ENCODE measurements around the gene HMG20B. TPM values are rescaled to one million over a fixed set of nuclear protein-coding genes. Genes with fewer than 3 reads are reported as not detected.

HMG20B gene
- total RNA-seq, 1 donor from 2014 or later, result 94.9 TPM

DNA sequence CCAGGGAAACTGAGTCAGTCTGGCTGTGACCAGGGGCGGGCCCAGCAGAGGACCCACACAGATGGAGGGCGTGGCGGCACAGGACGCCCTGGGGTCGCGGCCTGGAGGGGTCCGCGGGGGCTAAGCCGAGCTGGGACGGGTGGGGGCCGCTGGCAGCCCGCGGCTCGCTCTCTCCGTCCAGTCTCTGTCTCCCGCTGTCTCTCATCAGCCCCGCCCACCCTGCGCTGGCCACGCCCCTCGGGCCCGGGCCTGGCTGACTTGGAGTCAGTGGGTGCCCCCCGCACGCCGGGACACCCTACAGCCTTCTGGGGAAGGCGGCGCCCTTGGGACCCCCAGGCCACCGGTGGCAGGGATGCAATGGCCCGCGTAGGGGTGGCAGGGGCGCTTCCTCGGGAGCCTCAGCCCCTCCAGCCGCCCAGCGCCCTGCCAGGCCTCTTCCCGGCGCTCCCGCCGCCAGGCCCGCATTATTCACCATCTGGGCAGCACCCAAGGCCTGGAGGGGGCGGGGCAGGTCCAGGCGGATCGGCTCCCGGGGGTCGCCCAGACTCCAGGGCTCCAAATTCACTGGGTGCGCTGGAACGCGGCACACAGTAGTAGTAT is 34.0 kb downstream of the HMG20B start, which contains the start of gene TBXA2R:
TBXA2R (minus strand) TSS at position 186 of the 600 bp plus-strand sequence. CDS start 6,241 bp downstream, outside the sequence.
- H3K4me1 Mint-ChIP-seq, result peaks cover 10% of the 10 kb centered on the region
- H3K9me3 Mint-ChIP-seq, result no peaks in the 10 kb centered on the region
- H3K27ac Mint-ChIP-seq, result no peak within 1 kb of the TSS
- peaks cover 16% of the 10 kb centered on the region for H3K27me3 Mint-ChIP-seq (ENCODE audit: low read depth)
- peaks cover under 1% of the 10 kb centered on the region for H3K36me3 Mint-ChIP-seq
- peak within 1 kb of the TSS; percentile 51 for H3K4me3 Mint-ChIP-seq
- TF ChIP-seq, protein P1, sequence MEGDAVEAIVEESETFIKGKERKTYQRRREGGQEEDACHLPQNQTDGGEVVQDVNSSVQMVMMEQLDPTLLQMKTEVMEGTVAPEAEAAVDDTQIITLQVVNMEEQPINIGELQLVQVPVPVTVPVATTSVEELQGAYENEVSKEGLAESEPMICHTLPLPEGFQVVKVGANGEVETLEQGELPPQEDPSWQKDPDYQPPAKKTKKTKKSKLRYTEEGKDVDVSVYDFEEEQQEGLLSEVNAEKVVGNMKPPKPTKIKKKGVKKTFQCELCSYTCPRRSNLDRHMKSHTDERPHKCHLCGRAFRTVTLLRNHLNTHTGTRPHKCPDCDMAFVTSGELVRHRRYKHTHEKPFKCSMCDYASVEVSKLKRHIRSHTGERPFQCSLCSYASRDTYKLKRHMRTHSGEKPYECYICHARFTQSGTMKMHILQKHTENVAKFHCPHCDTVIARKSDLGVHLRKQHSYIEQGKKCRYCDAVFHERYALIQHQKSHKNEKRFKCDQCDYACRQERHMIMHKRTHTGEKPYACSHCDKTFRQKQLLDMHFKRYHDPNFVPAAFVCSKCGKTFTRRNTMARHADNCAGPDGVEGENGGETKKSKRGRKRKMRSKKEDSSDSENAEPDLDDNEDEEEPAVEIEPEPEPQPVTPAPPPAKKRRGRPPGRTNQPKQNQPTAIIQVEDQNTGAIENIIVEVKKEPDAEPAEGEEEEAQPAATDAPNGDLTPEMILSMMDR (IDR thresholded peaks at IDR 0.05; ENCODE audit: unreplicated experiment), result no peak
- peak in 1 of 2 experiments; percentile 58 for DNase-seq (ENCODE audit: low spot score in 2 of 2, unreplicated experiment in 2 of 2)

DNA sequence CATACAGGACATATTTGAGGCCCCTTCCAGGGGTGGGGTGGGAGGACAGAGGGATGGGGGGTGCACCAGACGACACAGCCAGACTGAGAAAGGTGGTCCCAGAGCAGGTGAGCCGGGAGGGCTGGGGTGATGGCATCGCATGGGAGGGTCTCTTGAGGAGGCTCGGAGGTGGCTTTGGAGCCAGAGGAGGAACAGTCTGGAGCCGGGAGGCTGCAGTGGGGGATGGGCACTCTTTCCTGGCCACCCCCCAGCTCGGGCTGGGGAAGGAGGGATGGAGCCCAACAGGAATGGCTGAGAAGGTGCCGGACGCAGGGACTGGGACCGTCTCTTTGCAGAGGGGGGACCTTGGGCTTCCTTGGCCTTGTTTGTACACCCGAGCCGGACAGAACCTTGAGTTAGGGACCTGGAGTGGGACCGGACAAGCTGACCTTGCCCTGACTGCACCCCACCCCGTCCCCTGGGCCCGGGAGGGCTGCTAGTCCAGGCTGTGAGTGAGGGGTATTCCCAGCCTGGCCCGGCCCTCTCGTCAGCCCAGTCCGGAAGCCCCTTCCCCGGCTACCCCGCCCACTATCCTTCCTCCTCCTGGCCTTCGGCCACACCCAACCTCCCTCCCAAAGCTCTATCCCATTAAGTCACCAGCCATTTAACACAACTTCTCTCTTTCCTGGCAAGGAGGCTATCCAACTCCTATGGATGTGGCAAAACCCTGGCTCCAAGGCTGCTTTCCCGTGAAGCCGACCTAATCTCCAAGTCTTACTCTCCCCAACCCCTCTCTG is 34.7 kb downstream of the HMG20B start:
- peak overlapping the region; percentile 51 for H3K4me3 Mint-ChIP-seq
- peaks cover 16% of the 10 kb centered on the region for H3K27me3 Mint-ChIP-seq (ENCODE audit: low read depth)
- DNase-seq (ENCODE audit: low spot score in 2 of 2, unreplicated experiment in 2 of 2), result no peak
- H3K4me1 Mint-ChIP-seq, result peaks cover 10% of the 10 kb centered on the region
- peaks cover 4% of the 10 kb centered on the region for H3K36me3 Mint-ChIP-seq
- no peak overlapping the region for H3K27ac Mint-ChIP-seq
- TF ChIP-seq, protein P1 (IDR thresholded peaks at IDR 0.05; ENCODE audit: unreplicated experiment), result no peak
- no peaks in the 10 kb centered on the region for H3K9me3 Mint-ChIP-seq

DNA sequence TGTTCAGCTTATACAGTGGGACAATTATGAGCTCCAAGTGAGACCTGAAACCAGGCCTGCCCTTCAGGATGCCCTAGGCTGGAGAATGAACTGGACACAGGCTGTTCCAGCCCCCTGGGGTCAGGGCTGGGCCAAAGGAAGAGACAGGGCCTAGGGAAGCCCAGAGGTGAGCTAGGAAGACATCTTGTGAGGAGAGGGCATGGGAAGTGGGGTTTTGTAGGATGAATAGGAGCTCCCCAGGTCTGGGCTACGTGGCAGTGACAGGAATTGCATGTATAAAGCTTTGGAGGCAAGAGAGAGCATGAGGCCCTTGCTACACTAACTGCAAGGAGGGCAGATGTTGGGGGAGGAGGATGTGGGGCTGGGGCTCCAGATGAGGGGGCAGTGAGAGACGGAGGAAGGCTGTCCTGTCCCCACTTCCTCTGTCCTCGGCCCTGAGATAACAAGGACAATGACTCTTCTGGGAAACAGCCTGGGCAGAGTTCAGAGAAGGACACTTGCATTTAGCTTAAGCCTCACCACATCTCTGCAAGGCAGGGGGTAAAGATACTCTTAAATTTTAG is 35.4 kb downstream of the HMG20B start:
- Mint-ChIP-seq H3K36me3 (peaks cover 4% of the 10 kb centered on the region), H3K9me3 (no peaks in the 10 kb centered on the region), H3K27me3 (ENCODE audit: low read depth) (peaks cover 16% of the 10 kb centered on the region), H3K4me1 (peaks cover 10% of the 10 kb centered on the region), H3K27ac (no peak overlapping the region), H3K4me3 (peak overlapping the region; percentile 46)
- DNase-seq (ENCODE audit: low spot score in 2 of 2, unreplicated experiment in 2 of 2), result no peak
- TF ChIP-seq, protein P1 (IDR thresholded peaks at IDR 0.05; ENCODE audit: unreplicated experiment), result no peak

DNA sequence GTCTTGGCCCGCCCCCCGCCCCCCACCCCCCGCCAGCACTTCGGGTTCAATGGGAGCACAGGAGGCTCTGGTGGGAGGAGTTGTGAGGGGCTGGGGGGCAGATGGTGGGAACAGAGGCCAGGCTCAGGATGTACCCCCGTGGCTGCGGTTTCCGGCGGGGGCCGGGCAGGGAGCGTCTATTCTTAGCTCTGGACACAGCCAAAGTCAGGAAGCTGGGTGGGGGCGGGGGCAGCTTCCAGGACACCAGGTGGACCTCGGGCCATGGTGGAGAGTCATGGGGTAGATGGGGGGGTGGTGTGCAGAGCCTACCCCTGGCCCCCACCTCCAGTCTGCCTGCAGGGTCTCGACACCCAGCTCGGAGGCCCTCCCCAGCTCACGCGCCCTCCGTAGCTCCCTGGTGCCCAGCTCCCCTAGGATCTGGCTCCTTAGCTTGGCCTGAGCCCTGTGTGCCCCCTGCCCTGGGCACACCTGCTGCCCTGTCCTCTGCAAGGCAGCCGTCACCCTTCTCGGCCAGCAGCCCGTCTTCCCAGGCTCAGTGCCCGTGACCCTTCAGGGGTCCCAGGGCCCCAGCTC is 36.1 kb downstream of the HMG20B start:
- Mint-ChIP-seq H3K36me3 (peaks cover 7% of the 10 kb centered on the region), H3K4me3 (no peak overlapping the region), H3K9me3 (no peaks in the 10 kb centered on the region), H3K4me1 (peaks cover 10% of the 10 kb centered on the region), H3K27ac (no peak overlapping the region), H3K27me3 (ENCODE audit: low read depth) (peaks cover 16% of the 10 kb centered on the region)
- TF ChIP-seq, protein P1 (IDR thresholded peaks at IDR 0.05; ENCODE audit: unreplicated experiment), result no peak
- no peak for DNase-seq (ENCODE audit: low spot score in 2 of 2, unreplicated experiment in 2 of 2)

DNA sequence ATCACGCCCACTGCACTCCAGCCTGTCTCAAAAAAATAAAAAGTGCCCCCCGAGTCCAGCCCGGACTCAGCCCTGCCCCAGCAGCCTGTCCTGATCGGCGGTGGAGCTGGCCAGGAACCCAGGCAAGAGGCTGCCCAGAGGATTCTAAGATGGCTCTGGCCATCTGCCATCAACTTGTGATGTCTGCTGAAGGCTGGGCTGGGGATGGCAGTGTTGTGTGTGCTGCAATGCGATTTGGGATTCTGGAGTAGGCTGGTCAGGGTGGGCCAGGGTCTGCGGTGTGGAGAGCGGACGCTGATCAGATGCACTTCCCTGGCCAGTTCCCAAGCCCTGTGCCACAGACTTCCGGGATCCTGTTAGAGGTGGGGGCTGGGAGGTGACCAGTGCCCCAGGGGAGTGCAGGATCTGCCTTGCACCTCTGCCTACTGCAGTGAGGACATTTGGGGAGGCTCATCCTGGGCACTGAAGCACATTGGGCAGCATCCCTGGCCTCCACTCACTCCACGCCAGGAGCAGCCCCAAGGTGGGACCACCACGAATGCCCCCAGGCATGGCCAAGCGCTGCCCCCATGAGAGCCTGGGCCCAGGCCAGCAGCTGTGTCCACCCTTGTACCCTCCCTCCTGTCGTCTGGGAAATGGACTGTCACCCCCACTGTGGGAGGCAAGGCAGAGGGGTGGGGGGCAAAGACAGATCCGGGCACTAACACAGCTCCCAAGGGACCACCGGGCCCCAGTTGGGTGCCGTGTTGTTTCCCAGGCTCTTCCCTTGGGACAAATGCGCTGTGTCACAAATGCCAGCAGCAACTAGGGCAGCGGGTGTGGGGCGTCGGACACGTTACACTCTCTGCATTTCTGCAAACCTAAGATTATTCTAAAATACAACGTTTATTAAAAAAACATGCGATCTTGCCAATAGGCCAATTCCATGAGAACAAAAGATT is 37.3 kb downstream of the HMG20B start:
- H3K4me3 Mint-ChIP-seq, result no peak overlapping the region
- DNase-seq (ENCODE audit: low spot score in 2 of 2, unreplicated experiment in 2 of 2), result no peak
- H3K27ac Mint-ChIP-seq, result no peak overlapping the region
- H3K4me1 Mint-ChIP-seq, result peaks cover 10% of the 10 kb centered on the region
- TF ChIP-seq, protein P1 (IDR thresholded peaks at IDR 0.05; ENCODE audit: unreplicated experiment), result no peak
- H3K27me3 Mint-ChIP-seq (ENCODE audit: low read depth), result peaks cover 14% of the 10 kb centered on the region
- no peaks in the 10 kb centered on the region for H3K9me3 Mint-ChIP-seq
- peaks cover 7% of the 10 kb centered on the region for H3K36me3 Mint-ChIP-seq
